SU-DHL-6 (cell line): ENCODE measurements around the gene CST4.

Experiments
- H2AFZ ChIP-seq: fragments of 200-600 bp; sonication (generic); 2 replicates; pipeline ENCODE4 v1.6.1; 2014; ENCODE audit warnings: low read depth, mild to moderate bottlenecking, moderate library complexity, mixed read lengths, antibody characterized with exemption, low read length; ENCODE audit not compliant: severe bottlenecking
- H3F3A ChIP-seq: fragments of 200-600 bp; shearing (Covaris generic); 2 replicates; pipeline ENCODE4 v1.6.0; 2016; ENCODE audit warnings: antibody characterized with exemption, mild to moderate bottlenecking; ENCODE audit not compliant: insufficient read depth
- H3K27ac ChIP-seq: fragments of 200-600 bp; sonication (generic); 2 replicates; pipeline ENCODE4 v1.5.1; 2016; ENCODE audit warnings: low read depth, mild to moderate bottlenecking, low read length, moderate library complexity, mixed read lengths
- H3K27me3 ChIP-seq: fragments of 200-600 bp; sonication (generic), shearing (Covaris generic); 2 replicates; pipeline ENCODE4 v1.6.0; 2014; ENCODE audit warnings: mild to moderate bottlenecking, low read length
- H3K36me3 ChIP-seq: fragments of 200-600 bp; sonication (generic); 2 replicates; pipeline ENCODE4 v1.6.1; 2014; ENCODE audit warnings: mild to moderate bottlenecking, low read length, mixed read lengths
- H3K4me2 ChIP-seq: fragments of 300-600, 200-600 bp; shearing (Covaris generic), sonication (generic); 2 replicates; pipeline ENCODE4 v1.6.0; 2014; ENCODE audit warnings: low read length, low read depth, mild to moderate bottlenecking; ENCODE audit not compliant: poor library complexity, severe bottlenecking
- H3K4me3 ChIP-seq: fragments of 200-600 bp; sonication (generic); 2 replicates; pipeline ENCODE4 v1.5.1; 2014; ENCODE audit warnings: antibody characterized with exemption, low read length, mild to moderate bottlenecking, mixed read lengths; ENCODE audit not compliant: insufficient read depth, poor library complexity, severe bottlenecking
- H3K79me2 ChIP-seq: fragments of 200-600 bp; sonication (generic); 2 replicates; pipeline ENCODE4 v1.6.1; 2014; ENCODE audit warnings: mild to moderate bottlenecking, low read length, moderate library complexity; ENCODE audit not compliant: insufficient read depth
- H3K9ac ChIP-seq: fragments of 200-600 bp; sonication (generic); 2 replicates; pipeline ENCODE4 v1.7.0; 2014; ENCODE audit warnings: mild to moderate bottlenecking, low read length
- H3K9me2 ChIP-seq: fragments of 200-600 bp; sonication (generic); replicated peaks from 2 replicates; pipeline ENCODE4 v1.6.1; 2014; ENCODE audit warnings: low read length; ENCODE audit not compliant: insufficient read depth
- H3K9me3 ChIP-seq: fragments of 200-600 bp; sonication (generic); 2 replicates; pipeline ENCODE4 v1.6.1; 2014; ENCODE audit warnings: low read length, mixed read lengths; ENCODE audit not compliant: insufficient read depth
- H4K20me1 ChIP-seq: fragments of 200-600 bp; sonication (generic); 2 replicates; pipeline ENCODE4 v1.6.1; 2014; ENCODE audit warnings: low read depth, mild to moderate bottlenecking, antibody characterized with exemption, low read length, moderate library complexity, mixed read lengths
- EZH2phosphoT487 ChIP-seq: fragments of 200-600 bp; sonication (generic), shearing (Covaris generic); conservative IDR thresholded peaks from 2 replicates; pipeline ENCODE4 v1.6.1; 2018; ENCODE audit warnings: mild to moderate bottlenecking, antibody characterized with exemption, low read length, moderate library complexity, mixed read lengths
- TF ChIP-seq, protein P1 (sequence below): fragments of 200-600 bp; sonication (generic); IDR thresholded peaks from one replicate; pipeline ENCODE4 v1.5.1; 2017; ENCODE audit warnings: antibody characterized with exemption, mild to moderate bottlenecking, low read length, moderate library complexity; ENCODE audit not compliant: insufficient read depth, poor library complexity, severe bottlenecking

Gene CST4

DNA sequence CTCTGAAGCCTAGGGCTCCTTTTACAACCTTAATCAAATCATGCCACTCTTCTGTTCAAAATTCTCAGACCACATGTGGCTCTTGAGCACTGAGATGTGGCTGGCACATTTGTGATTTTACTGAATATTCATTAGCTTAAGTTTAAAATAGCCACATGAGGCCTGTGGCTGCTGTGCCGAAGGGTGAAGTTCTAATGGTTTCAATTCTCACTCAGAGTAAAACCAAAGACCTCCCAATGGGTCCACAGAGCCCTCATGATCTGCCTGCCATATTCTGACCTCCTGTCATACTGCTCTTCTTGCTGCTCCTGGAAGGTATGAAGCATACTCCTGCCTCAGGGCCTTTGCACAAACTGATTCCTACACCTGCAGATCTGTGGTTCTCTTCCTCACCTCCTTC lies 43.3 kb downstream of the CST4 start:
- H3K4me2 ChIP-seq, result no peak overlapping the region
- H3K36me3 ChIP-seq, result no peaks in the 10 kb centered on the region
- H3K9ac ChIP-seq, result no peak overlapping the region
- H3K9me3 ChIP-seq, result no peaks in the 10 kb centered on the region
- no peaks in the 10 kb centered on the region for H4K20me1 ChIP-seq
- H3K4me3 ChIP-seq, result no peak overlapping the region
- H3F3A ChIP-seq, result no peaks in the 10 kb centered on the region
- H3K9me2 ChIP-seq, result no peaks in the 10 kb centered on the region
- H2AFZ ChIP-seq, result no peak overlapping the region
- no peaks in the 10 kb centered on the region for H3K79me2 ChIP-seq
- H3K27me3 ChIP-seq, result no peaks in the 10 kb centered on the region
- no peak overlapping the region for H3K27ac ChIP-seq
- TF ChIP-seq, protein P1, sequence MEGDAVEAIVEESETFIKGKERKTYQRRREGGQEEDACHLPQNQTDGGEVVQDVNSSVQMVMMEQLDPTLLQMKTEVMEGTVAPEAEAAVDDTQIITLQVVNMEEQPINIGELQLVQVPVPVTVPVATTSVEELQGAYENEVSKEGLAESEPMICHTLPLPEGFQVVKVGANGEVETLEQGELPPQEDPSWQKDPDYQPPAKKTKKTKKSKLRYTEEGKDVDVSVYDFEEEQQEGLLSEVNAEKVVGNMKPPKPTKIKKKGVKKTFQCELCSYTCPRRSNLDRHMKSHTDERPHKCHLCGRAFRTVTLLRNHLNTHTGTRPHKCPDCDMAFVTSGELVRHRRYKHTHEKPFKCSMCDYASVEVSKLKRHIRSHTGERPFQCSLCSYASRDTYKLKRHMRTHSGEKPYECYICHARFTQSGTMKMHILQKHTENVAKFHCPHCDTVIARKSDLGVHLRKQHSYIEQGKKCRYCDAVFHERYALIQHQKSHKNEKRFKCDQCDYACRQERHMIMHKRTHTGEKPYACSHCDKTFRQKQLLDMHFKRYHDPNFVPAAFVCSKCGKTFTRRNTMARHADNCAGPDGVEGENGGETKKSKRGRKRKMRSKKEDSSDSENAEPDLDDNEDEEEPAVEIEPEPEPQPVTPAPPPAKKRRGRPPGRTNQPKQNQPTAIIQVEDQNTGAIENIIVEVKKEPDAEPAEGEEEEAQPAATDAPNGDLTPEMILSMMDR, result no peak
- TF ChIP-seq EZH2phosphoT487, result no peak

DNA sequence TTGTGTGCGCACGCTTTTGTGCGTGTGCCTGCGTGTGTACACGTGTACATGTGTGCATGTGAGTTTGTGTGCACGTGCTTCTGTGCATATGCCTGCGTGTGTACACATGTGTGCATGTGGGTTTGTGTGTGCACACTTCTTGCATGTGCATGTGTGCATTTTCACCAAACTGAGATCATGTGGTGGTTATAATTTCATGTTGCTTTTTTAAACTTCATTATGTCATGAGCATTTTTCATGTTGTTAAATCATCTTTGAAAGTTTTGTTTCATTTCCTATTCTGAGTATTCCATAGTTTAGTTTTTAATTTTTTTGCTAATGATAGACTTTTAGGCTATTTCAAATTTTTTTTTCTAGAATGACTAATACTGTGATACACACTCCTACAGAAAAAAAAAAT lies 44.7 kb downstream of the CST4 start:
- Histone ChIP-seq H2AFZ (no peak overlapping the region), H3K36me3 (no peaks in the 10 kb centered on the region), H3K4me3 (no peak overlapping the region), H3K27ac (no peak overlapping the region), H3K9me3 (no peaks in the 10 kb centered on the region), H3K27me3 (no peaks in the 10 kb centered on the region), H3K79me2 (no peaks in the 10 kb centered on the region), H3K4me2 (no peak overlapping the region), H3K9me2 (no peaks in the 10 kb centered on the region), H4K20me1 (no peaks in the 10 kb centered on the region), H3F3A (no peaks in the 10 kb centered on the region), H3K9ac (no peak overlapping the region)
- TF ChIP-seq, protein P1, result no peak
- TF ChIP-seq EZH2phosphoT487, result no peak

DNA sequence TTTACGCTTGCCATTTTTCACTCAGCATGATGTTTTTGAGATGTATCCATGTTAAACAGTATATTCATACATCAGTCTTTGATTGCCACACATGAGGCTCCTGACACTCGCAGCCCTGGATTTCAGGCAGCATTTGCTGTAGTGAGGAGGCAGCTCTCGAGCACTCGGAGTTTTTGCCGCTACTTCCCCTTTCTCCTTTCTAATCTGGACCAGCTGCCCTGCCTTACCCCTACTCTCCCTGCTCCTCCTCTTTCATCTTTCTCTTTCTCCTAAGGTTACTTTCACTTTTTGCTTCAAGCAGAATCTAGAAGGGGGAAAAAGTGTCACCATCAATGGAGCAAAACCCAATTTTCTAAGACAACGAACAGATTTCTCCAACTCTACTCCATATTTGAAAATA lies 45.2 kb downstream of the CST4 start:
- Histone ChIP-seq H3F3A (no peaks in the 10 kb centered on the region), H3K4me3 (no peak overlapping the region), H3K4me2 (no peak overlapping the region), H3K79me2 (no peaks in the 10 kb centered on the region), H3K36me3 (no peaks in the 10 kb centered on the region), H3K9ac (no peak overlapping the region), H2AFZ (no peak overlapping the region), H4K20me1 (no peaks in the 10 kb centered on the region), H3K9me2 (no peaks in the 10 kb centered on the region), H3K27ac (no peak overlapping the region), H3K27me3 (no peaks in the 10 kb centered on the region), H3K9me3 (no peaks in the 10 kb centered on the region)
- TF ChIP-seq EZH2phosphoT487, result no peak
- TF ChIP-seq, protein P1, result no peak
